Raji (cell line): Measurements from ENCODE around the gene ADAMTSL1.

ENCODE experiments used
- POLR2A ChIP-seq: IDR thresholded peaks from 2 replicates; pipeline ENCODE4 v1.6.1; 2011; ENCODE audit warnings: low read depth, low read length, control low read depth; ENCODE audit not compliant: insufficient read depth

Gene ADAMTSL1

DNA sequence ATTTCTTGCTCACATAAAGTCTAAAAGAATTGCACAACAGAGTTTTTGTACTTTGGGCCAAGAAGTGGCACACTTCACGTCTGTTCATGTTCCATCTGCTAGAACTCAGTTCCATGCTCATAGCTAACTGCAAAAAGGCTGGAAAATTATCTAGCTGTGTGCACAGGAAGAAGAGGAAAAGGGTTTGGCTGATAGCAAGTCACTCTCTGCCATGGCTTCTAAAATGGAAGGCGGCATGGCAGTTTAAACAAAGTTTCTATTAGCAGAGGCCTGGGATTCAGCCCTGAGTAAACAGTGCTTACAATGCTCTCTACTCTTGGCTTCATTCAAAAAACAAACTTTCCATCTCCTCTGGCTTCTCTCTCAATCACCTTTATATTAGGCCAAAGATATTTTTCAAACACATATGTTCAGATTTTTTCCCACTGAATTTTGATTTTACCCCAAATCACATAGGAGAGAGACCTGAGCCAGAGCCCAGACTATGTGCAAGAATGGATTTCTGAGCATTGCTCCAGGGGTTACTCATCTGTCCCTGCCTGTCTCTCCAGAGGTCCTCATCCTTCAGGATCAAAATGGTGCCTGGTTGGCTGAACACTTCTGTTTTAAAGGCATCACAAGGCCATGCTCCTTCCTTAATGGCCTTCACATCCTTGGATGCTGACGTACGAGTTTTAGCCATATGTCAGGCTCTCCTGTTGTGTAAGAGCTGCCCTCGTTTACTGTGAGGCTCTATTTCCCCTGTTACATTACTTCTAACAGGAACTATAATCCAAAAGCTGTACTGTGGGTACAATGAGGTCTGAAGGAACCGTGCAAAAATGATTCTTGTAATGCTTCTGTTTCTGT, 332.5 kb downstream of the ADAMTSL1 start:
- TF ChIP-seq POLR2A: no peak

- no peak for TF ChIP-seq POLR2A
Measured at GRCh38 chr9:18810581-18810980, 336.6 kb downstream of the ADAMTSL1 start.

GRCh38 chr9:18811171-18811570, 337.2 kb downstream of the ADAMTSL1 start:
- no peak for TF ChIP-seq POLR2A

DNA sequence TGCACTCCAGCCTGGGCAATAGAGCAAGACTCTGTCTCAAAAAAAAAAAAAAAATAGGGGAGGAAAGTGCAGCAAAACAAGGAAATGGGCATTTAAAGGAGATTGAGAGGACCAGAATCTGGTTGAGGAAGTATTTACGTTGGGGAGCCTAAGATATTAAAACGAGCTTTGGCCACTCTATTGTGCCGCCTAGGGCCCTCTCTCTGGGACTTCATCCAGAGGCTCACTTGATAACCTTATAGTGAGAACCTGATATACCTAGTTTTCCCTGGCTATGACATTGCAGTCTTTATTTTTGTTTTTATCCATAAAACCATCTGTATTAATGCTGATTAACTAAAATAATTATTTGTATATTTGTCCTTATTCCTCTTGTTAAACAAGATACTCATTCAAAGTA, 345.5 kb downstream of the ADAMTSL1 start:
- no peak for TF ChIP-seq POLR2A

DNA sequence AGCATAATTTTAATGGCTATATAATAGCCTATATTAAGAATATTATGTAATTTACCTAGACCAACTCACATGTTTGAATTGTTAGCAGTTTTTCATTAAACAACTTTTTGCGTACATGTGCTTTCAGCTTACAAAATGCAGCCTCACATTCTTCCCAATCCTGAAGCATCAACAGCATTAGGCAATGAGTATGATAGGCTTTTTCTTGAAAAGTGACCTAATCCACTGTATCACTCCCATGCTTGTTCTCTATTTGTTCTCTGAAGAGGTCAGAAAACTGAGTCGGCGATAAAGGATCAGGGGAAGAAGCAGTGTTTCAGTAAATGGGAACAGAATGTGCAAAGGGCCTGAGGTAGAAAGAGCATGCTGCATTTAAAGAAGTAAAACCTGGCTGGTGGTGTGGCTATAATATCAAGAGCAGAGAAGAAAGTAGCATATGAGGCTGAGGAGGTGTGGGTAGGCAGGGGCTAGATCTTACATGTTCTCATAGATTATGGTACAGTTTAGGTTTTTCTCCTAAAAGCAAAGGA, 346.7 kb downstream of the ADAMTSL1 start:
- TF ChIP-seq POLR2A: no peak

DNA sequence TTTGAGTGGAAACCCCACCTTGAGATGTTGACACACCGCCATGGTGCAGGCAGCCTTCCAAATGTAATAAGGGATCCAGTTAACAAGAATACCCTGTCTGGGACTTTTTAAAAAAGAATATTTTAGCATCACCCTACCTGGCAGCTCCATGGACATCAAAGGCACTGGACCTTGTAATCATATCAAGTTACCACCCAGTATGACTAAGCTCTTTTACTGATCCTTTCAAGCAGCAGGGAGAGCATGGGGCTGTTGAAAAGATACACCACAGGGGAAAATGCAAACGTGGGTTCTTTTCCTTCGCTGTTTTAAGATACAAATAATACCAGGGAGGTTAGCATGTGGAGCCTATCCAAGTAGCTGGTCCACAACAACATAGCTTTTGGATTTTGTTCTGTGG, 347.8 kb downstream of the ADAMTSL1 start:
- no peak for TF ChIP-seq POLR2A

GRCh38 chr9:18822850-18823249, 348.9 kb downstream of the ADAMTSL1 start:
- TF ChIP-seq POLR2A: no peak

- no peak for TF ChIP-seq POLR2A
Measured at GRCh38 chr9:18824095-18824666, 350.2 kb downstream of the ADAMTSL1 start.

DNA sequence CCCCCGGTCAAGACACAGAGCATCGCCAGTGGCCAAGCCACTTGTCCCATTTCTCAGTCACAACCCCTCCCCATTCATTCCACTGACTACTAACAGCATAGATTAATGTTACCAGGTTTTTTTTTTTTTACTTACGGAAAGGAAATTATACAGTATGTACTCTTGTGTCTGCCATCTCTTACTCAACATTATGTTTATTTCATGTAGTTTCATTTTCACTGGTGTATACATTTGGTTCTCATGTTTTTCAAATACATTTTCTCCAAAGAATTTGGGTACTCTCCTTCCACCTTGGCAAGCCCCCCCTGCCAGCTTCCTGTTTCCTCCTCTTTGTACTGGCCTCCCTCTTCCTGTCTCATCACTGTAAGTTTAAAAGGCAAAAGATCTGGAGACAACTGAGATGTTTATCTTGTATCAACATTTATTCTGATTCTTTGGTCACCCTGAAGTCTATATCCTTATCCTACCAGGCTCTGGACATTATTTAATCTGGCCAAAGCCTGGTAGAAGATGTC, 351.8 kb downstream of the ADAMTSL1 start:
- TF ChIP-seq POLR2A: no peak

GRCh38 chr9:18826248-18826647, 352.3 kb downstream of the ADAMTSL1 start:
- TF ChIP-seq POLR2A: no peak

DNA sequence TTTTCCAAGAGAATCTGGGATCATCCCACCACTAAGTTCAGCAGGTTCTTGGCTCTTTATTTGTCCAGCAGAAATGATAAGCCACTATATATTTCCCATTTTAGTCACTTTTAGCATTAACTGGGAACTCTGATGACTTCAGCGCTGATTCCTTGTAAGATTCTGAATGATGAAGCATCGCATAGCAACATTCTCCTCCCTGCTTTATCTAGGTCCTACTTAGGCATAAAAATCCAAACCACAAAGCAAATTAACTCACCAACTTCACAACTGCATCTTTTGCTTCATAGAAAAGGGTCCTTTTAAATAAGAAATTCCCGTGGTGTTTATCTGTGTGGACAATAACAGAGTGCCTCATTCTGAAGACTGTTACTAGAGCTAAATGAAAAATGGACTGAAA, 355.1 kb downstream of the ADAMTSL1 start:
- no peak for TF ChIP-seq POLR2A

DNA sequence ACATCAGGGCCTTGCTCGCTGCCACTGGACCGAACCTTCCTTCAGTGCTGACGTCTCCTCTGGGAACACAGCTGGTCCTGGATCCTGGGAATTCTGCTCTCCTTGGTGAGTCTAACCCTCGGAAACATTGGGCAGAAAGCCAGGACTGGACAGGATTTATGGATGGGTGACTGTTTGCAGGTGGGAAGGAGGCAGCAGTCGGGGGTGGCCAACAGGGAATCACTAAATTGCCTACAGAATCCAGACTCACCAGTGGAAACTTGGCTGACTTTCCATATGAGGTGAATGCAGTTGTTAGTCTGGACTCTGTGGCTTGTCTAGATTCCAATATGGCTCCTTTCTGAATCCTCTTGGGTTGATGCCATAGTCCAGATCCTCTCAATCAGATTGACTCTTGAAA, 355.9 kb downstream of the ADAMTSL1 start:
- no peak for TF ChIP-seq POLR2A

- no peak for TF ChIP-seq POLR2A
Measured at GRCh38 chr9:18834740-18835361, 360.9 kb downstream of the ADAMTSL1 start.

- no peak for TF ChIP-seq POLR2A
Measured at GRCh38 chr9:18837402-18837801, 363.4 kb downstream of the ADAMTSL1 start.

GRCh38 chr9:18847576-18848275, 373.8 kb downstream of the ADAMTSL1 start:
- TF ChIP-seq POLR2A: no peak
